GM13976 (cell line): ENCODE data around the gene FOXA2.

Source experiments
- DNase-seq: peaks from one replicate; pipeline ENCODE4 v3.0.0; 2012; ENCODE audit warnings: low spot score
- in situ Hi-C: fragments of 300-500 bp; cut with MboI; formaldehyde crosslinking; loops from one replicate; pipeline ENCODE4 v1.12.0; 2022; ENCODE audit warnings: low sequenced_read_pairs, mixed read lengths, inconsistent platforms; ENCODE audit not compliant: unreplicated experiment
- TF ChIP-seq, protein P1 (sequence below): IDR thresholded peaks from 2 replicates; pipeline ENCODE4 v1.5.1; 2012; ENCODE audit warnings: borderline replicate concordance, mild to moderate bottlenecking; ENCODE audit not compliant: insufficient read depth; ENCODE audit errors: extremely low read depth, missing control alignments, control extremely low read depth

Gene FOXA2

DNA sequence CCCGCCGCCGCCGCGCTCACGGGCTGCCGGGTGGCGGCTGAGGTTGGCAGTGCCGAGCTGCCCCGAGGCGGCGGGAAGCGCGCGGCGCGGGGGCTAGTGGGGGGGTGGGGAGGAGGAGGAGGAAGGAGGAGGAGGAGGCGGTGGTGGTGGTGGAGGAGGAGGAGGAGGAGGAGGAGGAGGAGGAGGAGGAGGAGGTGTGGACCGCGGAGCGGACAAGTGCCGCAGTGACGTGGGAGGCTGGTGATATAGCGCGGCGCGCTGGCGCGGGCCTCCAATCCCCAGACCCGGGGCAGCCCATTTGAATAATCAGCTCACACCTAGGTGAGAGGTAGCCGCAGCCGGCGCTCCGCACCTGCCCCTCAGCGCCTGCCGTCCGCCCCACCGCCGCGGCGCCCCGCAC, at the start of gene FOXA2:
TSS of gene FOXA2 (minus strand) at position 51 of the 400 bp plus-strand sequence. CDS start 294 bp downstream, outside the sequence.
- TF ChIP-seq, protein P1, sequence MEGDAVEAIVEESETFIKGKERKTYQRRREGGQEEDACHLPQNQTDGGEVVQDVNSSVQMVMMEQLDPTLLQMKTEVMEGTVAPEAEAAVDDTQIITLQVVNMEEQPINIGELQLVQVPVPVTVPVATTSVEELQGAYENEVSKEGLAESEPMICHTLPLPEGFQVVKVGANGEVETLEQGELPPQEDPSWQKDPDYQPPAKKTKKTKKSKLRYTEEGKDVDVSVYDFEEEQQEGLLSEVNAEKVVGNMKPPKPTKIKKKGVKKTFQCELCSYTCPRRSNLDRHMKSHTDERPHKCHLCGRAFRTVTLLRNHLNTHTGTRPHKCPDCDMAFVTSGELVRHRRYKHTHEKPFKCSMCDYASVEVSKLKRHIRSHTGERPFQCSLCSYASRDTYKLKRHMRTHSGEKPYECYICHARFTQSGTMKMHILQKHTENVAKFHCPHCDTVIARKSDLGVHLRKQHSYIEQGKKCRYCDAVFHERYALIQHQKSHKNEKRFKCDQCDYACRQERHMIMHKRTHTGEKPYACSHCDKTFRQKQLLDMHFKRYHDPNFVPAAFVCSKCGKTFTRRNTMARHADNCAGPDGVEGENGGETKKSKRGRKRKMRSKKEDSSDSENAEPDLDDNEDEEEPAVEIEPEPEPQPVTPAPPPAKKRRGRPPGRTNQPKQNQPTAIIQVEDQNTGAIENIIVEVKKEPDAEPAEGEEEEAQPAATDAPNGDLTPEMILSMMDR = no peak
- in situ Hi-C loops = loop anchor here (10.0 kb wide), 1 partner anchor 250 kb away; no protein-coding TSS in a partner anchor
- DNase-seq = no peak

DNA sequence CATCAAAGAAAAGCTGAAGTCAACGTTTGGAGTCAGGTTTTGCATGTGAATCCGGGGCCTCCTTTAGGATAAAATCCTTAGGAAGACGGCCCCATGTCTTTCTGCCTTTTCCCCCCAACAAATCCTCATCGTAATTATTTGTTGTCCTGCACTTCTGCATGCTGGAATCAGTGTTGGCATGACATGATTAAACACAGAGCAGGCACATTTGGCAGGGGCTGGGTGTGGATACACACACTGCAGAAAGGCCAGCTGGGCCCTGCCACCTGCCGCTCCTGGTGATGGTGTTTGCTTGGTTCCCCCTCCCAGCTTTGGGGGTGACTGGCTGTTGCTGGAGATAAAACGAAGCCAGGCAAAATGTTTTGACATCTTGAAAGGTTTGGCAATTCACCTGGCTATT, 46.3 kb upstream of the FOXA2 start:
- DNase-seq = no peak
- TF ChIP-seq, protein P1 = no peak
- in situ Hi-C loops = no loop called here

DNA sequence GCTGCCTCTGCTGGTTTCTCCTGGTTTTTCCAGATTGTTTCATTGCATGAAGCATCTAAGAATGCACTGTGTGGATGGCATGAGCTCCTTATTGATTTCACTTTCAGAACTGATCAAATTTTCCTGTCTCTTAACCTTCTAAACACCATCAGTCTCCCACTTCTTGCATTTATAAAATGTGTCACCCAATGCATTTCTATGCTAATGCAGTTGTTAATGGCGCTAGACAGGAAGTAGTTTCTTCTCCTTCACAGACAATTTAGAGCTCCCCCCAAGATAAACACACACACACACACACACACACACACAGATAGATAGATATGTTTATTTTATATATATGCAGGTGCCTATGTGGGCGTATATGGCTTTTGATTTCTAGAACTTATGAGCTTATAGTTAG, 45.6 kb upstream of the FOXA2 start:
- in situ Hi-C loops = no loop called here
- TF ChIP-seq, protein P1 = no peak

DNA sequence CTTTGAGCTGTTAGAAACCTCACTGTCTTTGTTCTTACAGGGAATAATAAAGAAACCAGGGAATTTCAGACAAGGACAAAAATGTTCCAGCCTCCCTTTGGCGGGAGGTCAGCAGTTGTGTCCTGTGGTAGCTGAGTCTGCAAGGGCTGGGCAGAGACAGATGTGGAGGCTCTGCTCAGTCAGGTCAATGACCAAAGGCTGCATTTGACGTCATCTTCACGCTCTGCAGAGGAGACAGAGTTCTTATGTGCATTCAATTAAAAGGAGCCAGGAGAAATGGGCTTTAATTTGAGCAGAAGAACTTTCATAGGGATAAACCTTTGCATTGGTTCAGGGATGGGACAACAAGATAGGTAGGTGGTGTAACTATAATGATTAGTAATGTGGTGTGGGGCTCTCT, 45.1 kb upstream of the FOXA2 start:
- TF ChIP-seq, protein P1 = no peak
- in situ Hi-C loops = no loop called here
- DNase-seq = no peak

More for the DNA sequence above, 45.6 kb upstream of the FOXA2 start:
- no peak for DNase-seq

DNA sequence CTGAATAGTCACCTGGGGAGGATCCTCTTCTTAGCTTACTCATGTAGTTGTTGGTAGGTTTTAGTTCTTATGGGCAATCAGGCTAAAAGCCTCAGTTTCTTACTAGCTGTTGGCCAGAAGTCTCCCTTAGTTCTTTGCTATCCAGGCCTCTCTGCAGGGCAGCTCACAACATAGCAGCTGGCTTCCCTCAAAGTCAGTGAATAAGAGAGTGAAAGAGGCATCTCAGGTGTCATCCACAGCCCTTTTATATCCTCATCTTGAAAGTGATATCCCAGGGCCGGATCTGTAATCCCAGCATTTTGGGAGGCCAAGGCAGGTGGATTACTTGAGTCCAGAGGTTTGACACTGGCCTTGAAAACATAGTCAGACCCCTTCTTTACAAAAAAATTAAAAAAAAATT, 42.1 kb upstream of the FOXA2 start:
- TF ChIP-seq, protein P1 = no peak
- in situ Hi-C loops = no loop called here
- DNase-seq = no peak

DNA sequence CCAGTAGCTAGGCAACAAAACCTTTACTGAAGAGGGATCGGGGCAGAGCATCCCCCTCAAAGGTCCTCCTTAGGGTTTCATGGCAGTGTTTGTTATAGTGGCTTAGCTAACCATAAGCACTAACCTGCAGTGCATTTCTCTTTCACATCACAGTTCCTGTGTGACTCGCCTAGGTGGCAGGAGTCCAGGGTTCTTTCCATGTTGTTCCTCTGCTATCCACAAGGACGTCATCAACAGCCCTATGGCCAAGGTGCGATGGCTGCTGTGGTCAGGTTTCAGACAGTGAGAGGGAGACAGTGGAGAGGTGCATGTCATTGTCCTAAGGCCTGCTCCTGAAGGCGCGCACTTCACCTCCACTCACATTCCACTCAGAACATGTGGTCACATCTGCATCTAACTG, 38.8 kb upstream of the FOXA2 start:
- in situ Hi-C loops = no loop called here
- DNase-seq = no peak
- TF ChIP-seq, protein P1 = no peak

DNA sequence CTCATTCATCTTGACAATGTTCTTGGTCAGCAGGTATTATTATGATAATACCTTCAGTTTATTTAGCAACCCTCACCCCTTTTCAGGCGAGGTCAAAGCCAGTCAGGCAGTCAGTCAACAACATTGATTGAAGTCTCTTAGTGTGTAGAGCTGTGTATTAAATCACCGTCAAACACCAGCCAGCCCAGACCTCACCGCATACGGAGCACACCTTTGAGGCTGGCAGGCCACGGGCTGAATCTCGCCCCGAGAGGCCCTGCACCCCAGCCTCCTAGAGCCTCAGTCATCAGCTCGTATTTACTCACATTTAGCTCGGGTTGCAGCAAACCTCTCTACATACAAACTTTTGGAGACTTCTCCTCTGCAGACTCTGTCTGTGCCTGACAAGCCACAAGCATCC, 36.0 kb upstream of the FOXA2 start:
- no peak for DNase-seq
- TF ChIP-seq, protein P1 = no peak
- in situ Hi-C loops = no loop called here
